Measurements from ENCODE around the gene VWA8. TPM values are rescaled to one million over a fixed set of nuclear protein-coding genes. Genes with fewer than 3 reads are reported as not detected.
"Not testable (repeated sequence)": the region's sequence is repeated elsewhere in the genome, so short reads cannot be mapped to it uniquely, and the experiment has no call there.

The VWA8 gene
- total RNA-seq, 1 donor from 2014 or later, result 19.6 TPM

DNA sequence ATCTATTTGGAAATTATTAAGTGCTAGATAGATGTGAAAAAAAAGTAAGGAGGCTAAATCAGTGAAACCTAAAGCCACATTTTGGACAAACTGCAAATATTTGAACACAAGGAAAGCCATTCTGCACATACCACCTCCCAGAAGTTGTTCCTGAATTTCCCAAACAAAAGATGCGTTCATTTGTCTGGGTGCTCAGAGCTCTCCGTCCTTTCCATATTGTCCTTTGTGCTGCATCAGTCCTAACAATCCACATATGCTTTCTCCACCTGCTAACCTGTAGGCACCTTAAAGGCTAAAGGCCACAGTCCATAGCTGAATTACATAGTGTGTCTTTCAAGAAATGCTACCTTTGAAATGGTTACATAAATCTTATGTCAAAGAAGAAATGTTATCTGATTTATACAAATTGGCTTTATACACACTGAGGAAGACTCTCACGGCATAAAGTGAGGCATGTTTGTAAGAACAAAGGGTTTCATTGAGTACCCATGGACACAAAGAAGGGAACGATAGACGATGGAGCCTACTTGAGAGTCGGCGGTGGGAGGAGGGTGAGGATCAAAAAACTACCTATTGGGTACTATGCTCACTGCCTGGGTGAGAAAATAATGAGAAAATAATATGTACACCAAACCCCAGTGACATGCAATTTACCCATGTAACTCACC is 321.5 kb downstream of the VWA8 start:
- H3K4me1 Mint-ChIP-seq (ENCODE audit: unreplicated experiment), result peaks cover 26% of the 10 kb centered on the region
- no peak for DNase-seq (ENCODE audit: extremely low spot score, unreplicated experiment)
- H3K36me3 Mint-ChIP-seq, result peaks cover 4% of the 10 kb centered on the region
- TF ChIP-seq CTCF (conservative IDR thresholded peaks at IDR 0.05), result no peak
- no peak overlapping the region for H3K4me3 Mint-ChIP-seq
- H3K27me3 Mint-ChIP-seq, result no peaks in the 10 kb centered on the region
- no peaks in the 10 kb centered on the region for H3K9me3 Mint-ChIP-seq
- H3K27ac Mint-ChIP-seq, result no peak overlapping the region

- no peak overlapping the region for H3K27ac Mint-ChIP-seq
- no peaks in the 10 kb centered on the region for H3K27me3 Mint-ChIP-seq
Measured at GRCh38 chr13:41637586-41637985, 323.3 kb downstream of the VWA8 start.

GRCh38 chr13:41637032-41637431 is 323.9 kb downstream of the VWA8 start:
- H3K27me3 Mint-ChIP-seq; DNase-seq (ENCODE audit: extremely low spot score, unreplicated experiment); H3K27ac Mint-ChIP-seq; H3K9me3 Mint-ChIP-seq; H3K4me3 Mint-ChIP-seq; H3K36me3 Mint-ChIP-seq: not testable (repeated sequence)
- H3K4me1 Mint-ChIP-seq (ENCODE audit: unreplicated experiment), result peaks cover 33% of the 10 kb centered on the region

More at GRCh38 chr13:41637586-41637985, 323.3 kb downstream of the VWA8 start:
- TF ChIP-seq CTCF (conservative IDR thresholded peaks at IDR 0.05), result no peak
- Mint-ChIP-seq H3K4me3 (no peak overlapping the region), H3K4me1 (ENCODE audit: unreplicated experiment) (peaks cover 33% of the 10 kb centered on the region), H3K36me3 (peaks cover 4% of the 10 kb centered on the region), H3K9me3 (no peaks in the 10 kb centered on the region)
- DNase-seq (ENCODE audit: extremely low spot score, unreplicated experiment), result no peak

DNA sequence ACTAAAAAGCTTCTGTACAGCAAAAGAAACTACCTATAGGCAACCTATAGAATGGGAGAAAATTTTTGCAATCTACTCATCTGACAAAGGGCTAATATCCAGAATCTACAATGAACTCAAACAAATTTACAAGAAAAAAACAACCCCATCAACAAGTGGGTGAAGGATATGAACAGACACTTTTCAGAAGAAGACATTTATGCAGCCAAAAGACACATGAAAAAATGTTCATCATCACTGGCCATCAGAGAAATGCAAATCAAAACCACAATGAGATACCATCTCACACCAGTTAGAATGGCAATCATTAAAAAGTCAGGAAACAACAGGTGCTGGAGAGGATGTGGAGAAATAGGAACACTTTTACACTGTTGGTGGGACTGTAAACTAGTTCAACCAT is 324.3 kb downstream of the VWA8 start:
- peaks cover 31% of the 10 kb centered on the region for H3K4me1 Mint-ChIP-seq (ENCODE audit: unreplicated experiment)
- not testable (repeated sequence) for H3K27me3 Mint-ChIP-seq; H3K9me3 Mint-ChIP-seq; H3K4me3 Mint-ChIP-seq; DNase-seq (ENCODE audit: extremely low spot score, unreplicated experiment); H3K27ac Mint-ChIP-seq; H3K36me3 Mint-ChIP-seq

GRCh38 chr13:41634407-41634806 is 326.5 kb downstream of the VWA8 start:
- H3K27me3 Mint-ChIP-seq, result no peaks in the 10 kb centered on the region
- peaks cover 19% of the 10 kb centered on the region for H3K4me1 Mint-ChIP-seq (ENCODE audit: unreplicated experiment)
- no peak for TF ChIP-seq CTCF (conservative IDR thresholded peaks at IDR 0.05)
- H3K27ac Mint-ChIP-seq, result no peak overlapping the region
- no peak for DNase-seq (ENCODE audit: extremely low spot score, unreplicated experiment)
- no peaks in the 10 kb centered on the region for H3K9me3 Mint-ChIP-seq
- no peak overlapping the region for H3K4me3 Mint-ChIP-seq
- H3K36me3 Mint-ChIP-seq, result peaks cover 8% of the 10 kb centered on the region

GRCh38 chr13:41633776-41634175 is 327.1 kb downstream of the VWA8 start:
- Mint-ChIP-seq H3K36me3 (peaks cover 8% of the 10 kb centered on the region), H3K27me3 (no peaks in the 10 kb centered on the region), H3K27ac (no peak overlapping the region), H3K9me3 (no peaks in the 10 kb centered on the region), H3K4me1 (ENCODE audit: unreplicated experiment) (peaks cover 19% of the 10 kb centered on the region), H3K4me3 (no peak overlapping the region)
- no peak for DNase-seq (ENCODE audit: extremely low spot score, unreplicated experiment)
- TF ChIP-seq CTCF (conservative IDR thresholded peaks at IDR 0.05), result no peak

All from type B pancreatic cell (in vitro differentiated cells).